Measurements from ENCODE around the gene CSNK2A2. TPM values are rescaled to one million over a fixed set of nuclear protein-coding genes. Genes with fewer than 3 reads are reported as not detected.

The CSNK2A2 gene
- total and polyA plus RNA-seq, 2 of the 8 experiments (the other 6 are each of a cell fraction or from before 2014, with no cell fraction given), result 37.9 to 128 TPM

DNA sequence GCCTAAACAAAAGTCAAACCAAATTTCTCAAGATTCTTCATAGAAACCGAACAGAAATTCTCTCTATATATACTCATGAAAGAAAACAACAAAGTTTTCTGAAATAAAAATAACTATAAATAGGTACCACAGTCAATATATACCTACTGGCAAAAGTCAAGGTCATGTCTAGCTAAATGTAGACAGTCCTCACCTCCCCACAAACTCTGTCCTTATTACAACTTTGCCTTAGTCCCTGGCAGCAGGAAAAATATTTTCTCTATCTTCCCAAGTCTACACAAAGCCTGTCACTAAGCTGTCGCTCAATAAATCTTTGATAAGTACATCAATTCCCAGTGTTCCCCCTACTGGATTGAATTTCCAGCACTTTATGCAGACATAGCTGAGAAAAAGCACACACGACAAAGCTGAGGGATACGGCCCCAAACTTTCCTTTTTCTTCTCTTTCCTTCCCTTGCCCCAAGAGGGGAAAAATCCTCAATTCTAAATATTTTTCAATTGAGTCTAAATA, 71.4 kb downstream of the CSNK2A2 start:
- WGBS, 2 experiments (ENCODE audit: extremely low coverage in 1 of 2, insufficient coverage in 1 of 2, insufficient read length in 1 of 2, insufficient replicate concordance in 2 of 2, low coverage in 1 of 2, low lambda C conversion rate in 2 of 2, missing lambda C conversion rate in 1 of 2), result 76% methylated on average over 4 of the region's 4 CpGs; no CpG with 5 or more reads in 1 of the 2 experiments
- Histone ChIP-seq H3K14ac (ENCODE audit: insufficient read length) (no peak overlapping the region), H4K91ac (replicated peaks; ENCODE audit: insufficient read length, low read length) (no peak overlapping the region), H2BK20ac (ENCODE audit: low read length) (no peak overlapping the region), H3K56ac (replicated peaks; ENCODE audit: insufficient read length, low read depth, low read length) (no peak overlapping the region), H4K20me1 (replicated peaks in 1 of 2; ENCODE audit: control insufficient read depth in 1 of 2, insufficient read depth in 2 of 2, low read length in 2 of 2) (peaks cover 32 to 36% of the 10 kb centered on the region in 2 experiments), H4K8ac (ENCODE audit: extremely low read depth, insufficient read depth, low read length) (no peak overlapping the region), H2AFZ (ENCODE audit: low read length) (no peak overlapping the region), H3K79me1 (ENCODE audit: low read depth, low read length) (peaks cover 11% of the 10 kb centered on the region; the same call in 1 of the 2 replicates), H3K79me2 (ENCODE audit: control insufficient read depth in 1 of 2, insufficient read depth in 2 of 2, low read length in 2 of 2) (peaks cover 18 to 63% of the 10 kb centered on the region in 2 experiments), H3K18ac (ENCODE audit: extremely low read depth, low read length) (no peak overlapping the region), H3K36me3 (ENCODE audit: control insufficient read depth in 2 of 4, insufficient read depth in 4 of 4, low read length in 3 of 4) (no peaks in the 10 kb centered on the region), H4K5ac (ENCODE audit: insufficient read length, low read depth, low read length) (no peak overlapping the region), H2AK5ac (ENCODE audit: low read depth, low read length) (no peak overlapping the region), H3K4me2 (ENCODE audit: insufficient read depth in 1 of 2, low read depth in 2 of 2, low read length in 2 of 2) (no peak overlapping the region; a peak in 1 of 4 replicates), H3K4ac (replicated peaks; ENCODE audit: insufficient read length, low read depth, low read length) (no peak overlapping the region), H3K4me1 (replicated peaks in 1 of 4; ENCODE audit: control insufficient read depth in 3 of 4, insufficient read depth in 4 of 4, low read length in 3 of 4) (peaks cover 4 to 11% (median 5%) of the 10 kb centered on the region in 4 experiments; a peak in 5 of 7 replicates), H3K27ac (ENCODE audit: low read depth, low read length) (no peak overlapping the region), H2BK15ac (ENCODE audit: low read length) (no peak overlapping the region), H2BK12ac (ENCODE audit: low read depth, low read length) (no peak overlapping the region), H2BK120ac (replicated peaks; ENCODE audit: low read depth, low read length) (no peak overlapping the region), H3K9ac (replicated peaks in 1 of 4; ENCODE audit: extremely low read depth in 1 of 4, low read depth in 3 of 4, low read length in 3 of 4) (no peak overlapping the region), H3K23me2 (ENCODE audit: low read depth, low read length) (peaks cover 4% of the 10 kb centered on the region; the same call in 1 of the 2 replicates), H3K4me3 (ENCODE audit: extremely low read depth in 1 of 4, insufficient read depth in 2 of 4, low read depth in 3 of 4, low read length in 4 of 4) (no peak overlapping the region), H3K27me3 (replicated peaks in 1 of 4; ENCODE audit: control insufficient read depth in 3 of 4, extremely low read depth in 1 of 4, insufficient read depth in 3 of 4, low read length in 3 of 4) (no peaks in the 10 kb centered on the region), H3K9me3 (ENCODE audit: insufficient read depth in 2 of 2, low read depth in 1 of 2, low read length in 1 of 2) (peaks cover 0 to 3% of the 10 kb centered on the region in 2 experiments; a peak in 1 of 4 replicates), H3K23ac (ENCODE audit: insufficient read length) (no peak overlapping the region), H2BK5ac (ENCODE audit: low read depth, low read length) (no peak overlapping the region)
- FAIRE-seq (no peak), DNase-seq (ENCODE audit: low read depth in 1 of 2, low spot score in 2 of 2) (no peak)
- ChIA-PET POLR2A (ENCODE audit: partially characterized antibody) (interaction anchor here (1.0 to 1.8 kb wide), 4 partner anchors 26 to 104 kb away, joined by 3 to 8 read pairs (median 3); partner anchors contain the start of gene MMP15), CTCF (ENCODE audit: partially characterized antibody) (interaction anchor here (0.7 to 19.7 kb wide), 22 partner anchors 9 to 526 kb away, joined by 3 to 362 read pairs (median 4); partner anchors contain the start of gene MMP15)
- TF ChIP-seq TCF12 (IDR thresholded peaks at IDR 0.05; ENCODE audit: low read depth, low read length), result no peak
- no peak for TF ChIP-seq KDM1A (IDR thresholded peaks at IDR 0.05; ENCODE audit: borderline replicate concordance, low read length)
- TF ChIP-seq CTCF (IDR thresholded peaks at IDR 0.05; ENCODE audit: control extremely low read depth in 1 of 3, insufficient read depth in 1 of 3, low read depth in 1 of 3, low read length in 3 of 3), result no peak
- TF ChIP-seq HDAC2 (IDR thresholded peaks at IDR 0.05; ENCODE audit: borderline replicate concordance in 1 of 2, low read depth in 2 of 2, low read length in 2 of 2), result no peak
- TF ChIP-seq TBP (IDR thresholded peaks at IDR 0.05; ENCODE audit: low read depth, low read length), result no peak
- TF ChIP-seq ATF2 (IDR thresholded peaks at IDR 0.05; ENCODE audit: low read length), result no peak
- TF ChIP-seq, protein P1, sequence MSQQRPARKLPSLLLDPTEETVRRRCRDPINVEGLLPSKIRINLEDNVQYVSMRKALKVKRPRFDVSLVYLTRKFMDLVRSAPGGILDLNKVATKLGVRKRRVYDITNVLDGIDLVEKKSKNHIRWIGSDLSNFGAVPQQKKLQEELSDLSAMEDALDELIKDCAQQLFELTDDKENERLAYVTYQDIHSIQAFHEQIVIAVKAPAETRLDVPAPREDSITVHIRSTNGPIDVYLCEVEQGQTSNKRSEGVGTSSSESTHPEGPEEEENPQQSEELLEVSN (IDR thresholded peaks at IDR 0.05), result no peak

All from H1 (cell line).